ENCODE results near the gene TPM4. TPM values are rescaled to one million over a fixed set of nuclear protein-coding genes. Genes with fewer than 3 reads are reported as not detected.

Gene TPM4
- total RNA-seq, 1 experiment from 2014 or later, result 219 TPM

DNA sequence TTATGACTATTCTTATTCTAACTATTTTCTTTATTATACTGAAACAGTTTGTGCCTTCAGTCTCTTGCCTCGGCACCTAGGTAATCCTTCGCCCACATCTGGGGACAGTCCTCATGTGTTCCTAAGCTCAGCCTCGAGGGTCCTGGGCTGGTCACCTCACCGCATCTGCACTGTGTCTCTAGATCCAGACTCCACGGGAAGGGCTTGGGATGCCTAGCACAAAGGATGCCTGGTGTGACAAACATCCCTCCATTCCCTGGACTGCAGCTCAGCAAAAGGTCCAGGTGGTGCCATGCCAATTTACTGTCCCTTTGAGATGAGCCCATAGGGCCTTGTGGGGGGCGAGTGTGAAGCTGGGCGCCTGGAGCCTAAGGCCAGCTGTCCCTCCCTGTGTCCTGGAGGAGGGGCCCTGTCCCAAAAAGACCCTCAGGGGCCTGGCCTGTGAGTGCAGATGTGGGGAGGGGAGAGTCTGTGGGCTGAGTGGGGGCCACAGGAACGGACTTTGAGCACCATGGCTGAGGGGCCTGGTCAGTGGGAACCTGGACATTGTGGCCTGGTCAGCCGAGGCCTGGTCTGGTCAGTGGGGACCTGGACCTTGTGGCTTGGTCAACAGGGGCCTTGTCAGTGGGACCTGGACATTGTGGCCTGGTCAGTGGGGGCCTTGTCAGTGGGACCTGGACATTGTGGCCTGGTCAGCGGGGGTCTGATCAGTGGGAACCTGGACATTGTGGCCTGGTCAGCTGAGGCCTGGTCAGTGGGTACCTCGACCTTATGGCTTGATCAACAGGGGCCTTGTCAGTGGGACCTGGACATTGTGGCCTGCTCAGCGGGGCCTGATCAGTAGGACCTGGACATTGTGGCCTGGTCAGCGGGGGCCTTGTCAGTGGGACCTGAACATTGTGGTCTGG, 45.1 kb upstream of the TPM4 start:
- no peaks in the 10 kb centered on the region for H3K4me1 Mint-ChIP-seq (ENCODE audit: low read depth, unreplicated experiment)
- no peaks in the 10 kb centered on the region for H3K27me3 Mint-ChIP-seq (ENCODE audit: unreplicated experiment)
- no peak overlapping the region for H3K4me3 Mint-ChIP-seq (ENCODE audit: low read depth, unreplicated experiment)
- CTCF ChIA-PET, result no interaction called here
- H3K27ac Mint-ChIP-seq (ENCODE audit: unreplicated experiment), result no peak overlapping the region
- no peaks in the 10 kb centered on the region for H3K9me3 Mint-ChIP-seq (ENCODE audit: low read depth, unreplicated experiment)
- TF ChIP-seq, protein P1, sequence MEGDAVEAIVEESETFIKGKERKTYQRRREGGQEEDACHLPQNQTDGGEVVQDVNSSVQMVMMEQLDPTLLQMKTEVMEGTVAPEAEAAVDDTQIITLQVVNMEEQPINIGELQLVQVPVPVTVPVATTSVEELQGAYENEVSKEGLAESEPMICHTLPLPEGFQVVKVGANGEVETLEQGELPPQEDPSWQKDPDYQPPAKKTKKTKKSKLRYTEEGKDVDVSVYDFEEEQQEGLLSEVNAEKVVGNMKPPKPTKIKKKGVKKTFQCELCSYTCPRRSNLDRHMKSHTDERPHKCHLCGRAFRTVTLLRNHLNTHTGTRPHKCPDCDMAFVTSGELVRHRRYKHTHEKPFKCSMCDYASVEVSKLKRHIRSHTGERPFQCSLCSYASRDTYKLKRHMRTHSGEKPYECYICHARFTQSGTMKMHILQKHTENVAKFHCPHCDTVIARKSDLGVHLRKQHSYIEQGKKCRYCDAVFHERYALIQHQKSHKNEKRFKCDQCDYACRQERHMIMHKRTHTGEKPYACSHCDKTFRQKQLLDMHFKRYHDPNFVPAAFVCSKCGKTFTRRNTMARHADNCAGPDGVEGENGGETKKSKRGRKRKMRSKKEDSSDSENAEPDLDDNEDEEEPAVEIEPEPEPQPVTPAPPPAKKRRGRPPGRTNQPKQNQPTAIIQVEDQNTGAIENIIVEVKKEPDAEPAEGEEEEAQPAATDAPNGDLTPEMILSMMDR (IDR thresholded peaks at IDR 0.05; ENCODE audit: unreplicated experiment), result no peak
- intact Hi-C loops (cut with micrococcal nuclease; ENCODE audit: unreplicated experiment), result no loop called here
- no peaks in the 10 kb centered on the region for H3K36me3 Mint-ChIP-seq (ENCODE audit: insufficient read depth, unreplicated experiment)
- DNase-seq, result no peak
- BruUV-seq (replicated peaks), result no TSS peak

DNA sequence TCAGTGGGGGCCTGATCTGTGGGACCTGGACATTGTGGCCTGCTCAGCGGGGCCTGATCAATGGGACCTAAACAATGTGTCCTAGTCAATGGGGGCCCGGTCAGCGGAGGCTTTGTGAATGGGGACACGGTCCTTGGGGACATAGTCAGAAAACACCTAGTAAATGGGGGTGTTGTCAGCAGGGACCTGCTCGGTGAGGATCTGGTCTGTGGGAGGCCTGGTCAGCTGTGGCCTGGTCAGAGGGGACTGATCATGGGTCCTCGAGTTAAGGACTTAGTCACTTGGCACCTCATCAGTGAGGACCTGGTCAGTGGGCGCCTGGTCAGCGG, 44.5 kb upstream of the TPM4 start:
- TF ChIP-seq, protein P1 (IDR thresholded peaks at IDR 0.05; ENCODE audit: unreplicated experiment), result no peak
- intact Hi-C loops (cut with micrococcal nuclease; ENCODE audit: unreplicated experiment), result no loop called here
- no peaks in the 10 kb centered on the region for H3K27me3 Mint-ChIP-seq (ENCODE audit: unreplicated experiment)
- H3K9me3 Mint-ChIP-seq (ENCODE audit: low read depth, unreplicated experiment), result no peaks in the 10 kb centered on the region
- no TSS peak for BruUV-seq (replicated peaks)
- no peak overlapping the region for H3K4me3 Mint-ChIP-seq (ENCODE audit: low read depth, unreplicated experiment)
- no peaks in the 10 kb centered on the region for H3K4me1 Mint-ChIP-seq (ENCODE audit: low read depth, unreplicated experiment)
- CTCF ChIA-PET, result no interaction called here
- DNase-seq, result no peak
- H3K27ac Mint-ChIP-seq (ENCODE audit: unreplicated experiment), result no peak overlapping the region
- no peaks in the 10 kb centered on the region for H3K36me3 Mint-ChIP-seq (ENCODE audit: insufficient read depth, unreplicated experiment)

DNA sequence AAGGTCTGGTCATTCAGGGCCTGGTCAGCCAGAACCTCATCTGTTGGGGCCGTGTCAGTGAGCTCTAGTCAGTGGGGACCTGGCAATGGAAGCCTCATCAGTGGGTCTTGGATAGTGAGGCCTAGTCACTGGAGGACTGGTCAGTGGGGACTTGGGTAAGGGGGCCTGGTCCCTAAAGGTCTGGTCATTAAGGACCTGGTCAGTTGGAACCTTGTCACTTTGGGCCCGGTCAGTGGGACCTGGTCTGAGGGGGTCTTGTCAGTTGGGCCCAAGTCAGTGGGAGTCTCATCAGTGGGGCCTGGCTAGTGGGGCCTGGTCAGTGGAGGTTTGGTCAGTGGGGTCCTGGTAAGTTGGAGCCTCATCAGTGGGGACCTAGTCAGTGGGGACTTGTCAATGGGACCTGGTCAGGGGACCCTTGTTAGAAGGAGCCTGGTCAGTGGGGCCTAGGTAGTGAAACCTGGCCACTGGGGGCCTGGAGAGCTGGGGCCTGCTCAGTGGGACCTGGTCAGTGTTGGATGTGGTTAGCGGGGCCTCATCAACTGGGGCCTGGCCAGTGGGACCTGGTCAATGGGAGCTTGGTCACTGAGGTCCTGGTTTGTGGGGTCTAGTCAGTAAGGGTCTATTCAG, 43.7 kb upstream of the TPM4 start:
- no peaks in the 10 kb centered on the region for H3K9me3 Mint-ChIP-seq (ENCODE audit: low read depth, unreplicated experiment)
- BruUV-seq (replicated peaks), result no TSS peak

DNA sequence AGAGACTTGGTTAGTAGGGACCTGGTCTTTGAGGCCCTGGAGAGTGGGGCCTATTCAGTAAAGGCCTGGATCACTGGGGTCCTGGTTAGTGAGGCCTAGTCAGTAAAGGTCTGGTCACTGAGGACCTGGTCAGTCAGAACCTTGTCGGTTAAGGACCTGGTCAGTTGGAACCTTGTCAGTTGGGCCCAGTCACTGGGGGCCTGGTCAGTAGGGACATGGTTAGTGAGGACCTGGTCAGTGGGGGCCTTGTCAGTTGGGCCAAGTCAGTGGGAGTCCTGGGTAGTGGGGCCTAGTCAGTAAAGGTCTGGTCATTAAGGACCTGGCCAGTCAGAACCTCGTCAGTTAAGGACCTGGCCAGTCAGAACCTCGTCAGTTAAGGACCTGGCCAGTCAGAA, 43.2 kb upstream of the TPM4 start:
- H3K4me1 Mint-ChIP-seq (ENCODE audit: low read depth, unreplicated experiment), result no peaks in the 10 kb centered on the region
- no peak overlapping the region for H3K27ac Mint-ChIP-seq (ENCODE audit: unreplicated experiment)
- BruUV-seq (replicated peaks), result no TSS peak
- TF ChIP-seq, protein P1 (IDR thresholded peaks at IDR 0.05; ENCODE audit: unreplicated experiment), result no peak
- DNase-seq, result no peak
- H3K4me3 Mint-ChIP-seq (ENCODE audit: low read depth, unreplicated experiment), result no peak overlapping the region
- no peaks in the 10 kb centered on the region for H3K27me3 Mint-ChIP-seq (ENCODE audit: unreplicated experiment)
- H3K9me3 Mint-ChIP-seq (ENCODE audit: low read depth, unreplicated experiment), result no peaks in the 10 kb centered on the region
- H3K36me3 Mint-ChIP-seq (ENCODE audit: insufficient read depth, unreplicated experiment), result no peaks in the 10 kb centered on the region
- intact Hi-C loops (cut with micrococcal nuclease; ENCODE audit: unreplicated experiment), result no loop called here
- CTCF ChIA-PET, result no interaction called here

More for the DNA sequence above, 43.7 kb upstream of the TPM4 start:
- no peak for DNase-seq
- TF ChIP-seq, protein P1 (IDR thresholded peaks at IDR 0.05; ENCODE audit: unreplicated experiment), result no peak
- Mint-ChIP-seq H3K4me1 (ENCODE audit: low read depth, unreplicated experiment) (no peaks in the 10 kb centered on the region), H3K4me3 (ENCODE audit: low read depth, unreplicated experiment) (no peak overlapping the region), H3K27me3 (ENCODE audit: unreplicated experiment) (no peaks in the 10 kb centered on the region), H3K36me3 (ENCODE audit: insufficient read depth, unreplicated experiment) (no peaks in the 10 kb centered on the region), H3K27ac (ENCODE audit: unreplicated experiment) (no peak overlapping the region)
- intact Hi-C loops (cut with micrococcal nuclease; ENCODE audit: unreplicated experiment), result no loop called here
- CTCF ChIA-PET, result no interaction called here

All from Calu3 (cell line).